UCSD-AML1 (cell line): ENCODE results near the gene SENP1.

ENCODE experiments used
- DNase-seq: peaks from one replicate; lab custom pipeline; 2025; ENCODE audit not compliant: unreplicated experiment; lab: John Stamatoyannopoulos, UW

Gene SENP1

GRCh38 chr12:48037267-48037915 lies 68.5 kb downstream of the SENP1 start:
- DNase-seq, result no peak

GRCh38 chr12:48036818-48037217 lies 69.1 kb downstream of the SENP1 start:
- DNase-seq, result no peak

GRCh38 chr12:48034835-48035805 lies 70.8 kb downstream of the SENP1 start:
- DNase-seq, result no peak

- DNase-seq, result no peak
These were observed 72.4 kb downstream of the SENP1 start for GRCh38 chr12:48033451-48033850.

GRCh38 chr12:48032597-48032996 lies 73.3 kb downstream of the SENP1 start:
- DNase-seq, result no peak

- DNase-seq, result no peak
These were observed 74.5 kb downstream of the SENP1 start for GRCh38 chr12:48031135-48031960.

GRCh38 chr12:48030173-48030650 lies 75.7 kb downstream of the SENP1 start:
- DNase-seq, result peak; percentile 35

- no peak for DNase-seq
These were observed 76.2 kb downstream of the SENP1 start for GRCh38 chr12:48029491-48030172.

- peak; percentile 37 for DNase-seq
These were observed 77.1 kb downstream of the SENP1 start for GRCh38 chr12:48028541-48029431.

- peak; percentile 72 for DNase-seq
These were observed 78.5 kb downstream of the SENP1 start for GRCh38 chr12:48027183-48028002.

- no peak for DNase-seq
These were observed 79.6 kb downstream of the SENP1 start for GRCh38 chr12:48026060-48026827.

- no peak for DNase-seq
These were observed 80.6 kb downstream of the SENP1 start for GRCh38 chr12:48025281-48025680.

GRCh38 chr12:48024735-48025134 lies 81.1 kb downstream of the SENP1 start:
- no peak for DNase-seq

GRCh38 chr12:48023386-48023785 lies 82.5 kb downstream of the SENP1 start:
- no peak for DNase-seq

GRCh38 chr12:48022676-48023385 lies 83.0 kb downstream of the SENP1 start:
- no peak for DNase-seq

GRCh38 chr12:48022180-48022521 lies 83.7 kb downstream of the SENP1 start:
- DNase-seq, result no peak

GRCh38 chr12:48021485-48022179 lies 84.2 kb downstream of the SENP1 start:
- DNase-seq, result no peak
